Measurements from ENCODE around the gene NPHP4. TPM values are rescaled to one million over a fixed set of nuclear protein-coding genes. Genes with fewer than 3 reads are reported as not detected.

The NPHP4 gene
- total RNA-seq, 1 experiment from 2014 or later: 18.8 TPM

DNA sequence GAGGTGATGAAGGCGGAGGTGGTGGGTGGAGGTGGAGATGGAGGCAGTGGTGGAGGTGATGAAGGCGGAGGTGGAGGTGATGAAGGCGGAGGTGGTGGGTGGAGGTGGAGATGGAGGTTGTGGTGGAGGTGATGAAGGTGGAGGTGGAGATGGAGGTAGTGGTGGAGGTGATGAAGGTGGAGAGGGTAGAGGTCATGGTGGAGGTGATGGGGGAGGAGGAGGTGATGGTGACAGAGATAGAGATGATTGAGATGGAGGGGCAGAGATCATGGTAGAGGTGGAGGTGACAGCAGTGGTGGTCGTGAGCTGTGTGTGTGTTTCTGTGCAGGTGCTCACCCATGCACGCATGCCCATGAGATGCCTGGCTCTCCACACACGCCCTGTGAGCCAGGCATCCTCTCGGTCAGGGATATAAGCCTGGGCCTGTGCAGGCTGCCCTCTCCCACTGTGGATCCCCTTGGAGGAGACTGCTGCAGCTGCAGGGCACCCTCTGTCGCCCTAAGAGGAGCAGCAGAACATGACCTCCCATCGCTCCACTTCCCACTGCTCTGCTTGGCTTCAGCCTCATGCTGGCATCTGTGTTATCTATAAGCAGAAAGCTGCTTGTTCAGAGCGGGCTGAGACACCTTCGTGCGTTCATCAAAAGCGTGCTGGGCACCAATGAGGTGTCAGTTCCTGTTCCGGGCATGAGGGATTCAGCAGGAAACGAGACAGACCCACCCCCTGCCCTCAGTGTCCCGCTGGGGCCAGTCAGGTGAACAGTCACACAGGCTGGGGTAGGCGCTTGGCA, 20.5 kb upstream of the NPHP4 start:
- Histone ChIP-seq H3K4me3 (ENCODE audit: low read length) (no peak overlapping the region), H3K27ac (ENCODE audit: low read length) (no peak overlapping the region), H4K20me1 (ENCODE audit: low read length) (no peaks in the 10 kb centered on the region), H3K9me3 (ENCODE audit: low read length) (no peaks in the 10 kb centered on the region), H3K9ac (ENCODE audit: low read length) (no peak overlapping the region), H3K4me1 (ENCODE audit: insufficient read depth, low read length) (peaks cover 3% of the 10 kb centered on the region), H3K9me2 (replicated peaks; ENCODE audit: low read length) (no peaks in the 10 kb centered on the region), H3K27me3 (ENCODE audit: low read length) (no peaks in the 10 kb centered on the region), H3K4me2 (ENCODE audit: low read length) (no peak overlapping the region), H3K79me2 (ENCODE audit: low read length) (no peaks in the 10 kb centered on the region), H2AFZ (ENCODE audit: low read length) (no peak overlapping the region), H3K36me3 (ENCODE audit: low read depth, low read length) (no peaks in the 10 kb centered on the region), H3F3A (ENCODE audit: low read length, unreplicated experiment) (no peaks in the 10 kb centered on the region)
- ATAC-seq: no peak
- TF ChIP-seq EZH2 (IDR thresholded peaks at IDR 0.05; ENCODE audit: low read length, unreplicated experiment) (no peak), EZH2phosphoT487 (IDR thresholded peaks at IDR 0.05; ENCODE audit: borderline replicate concordance, low read length) (no peak)
- TF ChIP-seq, protein P1, sequence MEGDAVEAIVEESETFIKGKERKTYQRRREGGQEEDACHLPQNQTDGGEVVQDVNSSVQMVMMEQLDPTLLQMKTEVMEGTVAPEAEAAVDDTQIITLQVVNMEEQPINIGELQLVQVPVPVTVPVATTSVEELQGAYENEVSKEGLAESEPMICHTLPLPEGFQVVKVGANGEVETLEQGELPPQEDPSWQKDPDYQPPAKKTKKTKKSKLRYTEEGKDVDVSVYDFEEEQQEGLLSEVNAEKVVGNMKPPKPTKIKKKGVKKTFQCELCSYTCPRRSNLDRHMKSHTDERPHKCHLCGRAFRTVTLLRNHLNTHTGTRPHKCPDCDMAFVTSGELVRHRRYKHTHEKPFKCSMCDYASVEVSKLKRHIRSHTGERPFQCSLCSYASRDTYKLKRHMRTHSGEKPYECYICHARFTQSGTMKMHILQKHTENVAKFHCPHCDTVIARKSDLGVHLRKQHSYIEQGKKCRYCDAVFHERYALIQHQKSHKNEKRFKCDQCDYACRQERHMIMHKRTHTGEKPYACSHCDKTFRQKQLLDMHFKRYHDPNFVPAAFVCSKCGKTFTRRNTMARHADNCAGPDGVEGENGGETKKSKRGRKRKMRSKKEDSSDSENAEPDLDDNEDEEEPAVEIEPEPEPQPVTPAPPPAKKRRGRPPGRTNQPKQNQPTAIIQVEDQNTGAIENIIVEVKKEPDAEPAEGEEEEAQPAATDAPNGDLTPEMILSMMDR (conservative IDR thresholded peaks at IDR 0.05; ENCODE audit: low read depth, low read length): no peak
- no TSS peak for BruUV-seq (replicated peaks)
- intact Hi-C loops (cut with micrococcal nuclease): no loop called here
- DNase-seq: no peak
- ChIA-PET POLR2A (ENCODE audit: unreplicated experiment) (no interaction called here), CTCF (no interaction called here)

DNA sequence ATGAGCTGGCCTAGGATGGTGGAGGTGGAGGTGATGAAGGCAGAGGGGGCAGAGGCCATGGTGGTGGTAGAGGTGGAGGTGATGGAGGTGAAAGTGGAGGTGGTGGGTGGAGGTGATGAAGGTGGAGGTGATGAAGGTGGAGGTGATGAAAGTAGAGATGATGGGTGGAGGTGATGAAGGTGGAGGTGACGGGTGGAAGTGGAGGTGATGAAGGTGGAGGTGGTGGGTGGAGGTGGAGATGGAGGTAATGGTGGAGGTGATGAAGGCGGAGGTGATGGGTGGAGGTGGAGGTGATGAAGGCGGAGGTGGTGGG, 19.7 kb upstream of the NPHP4 start:
- Histone ChIP-seq H3K9me3 (ENCODE audit: low read length) (no peaks in the 10 kb centered on the region), H3K4me3 (ENCODE audit: low read length) (no peak overlapping the region), H3K36me3 (ENCODE audit: low read depth, low read length) (no peaks in the 10 kb centered on the region), H3K9me2 (replicated peaks; ENCODE audit: low read length) (no peaks in the 10 kb centered on the region), H3K27ac (ENCODE audit: low read length) (no peak overlapping the region), H3K79me2 (ENCODE audit: low read length) (no peaks in the 10 kb centered on the region), H3K4me2 (ENCODE audit: low read length) (no peak overlapping the region), H4K20me1 (ENCODE audit: low read length) (no peaks in the 10 kb centered on the region), H3K4me1 (ENCODE audit: insufficient read depth, low read length) (peaks cover 3% of the 10 kb centered on the region), H2AFZ (ENCODE audit: low read length) (no peak overlapping the region), H3K27me3 (ENCODE audit: low read length) (no peaks in the 10 kb centered on the region), H3F3A (ENCODE audit: low read length, unreplicated experiment) (no peaks in the 10 kb centered on the region), H3K9ac (ENCODE audit: low read length) (no peak overlapping the region)
- no TSS peak for BruUV-seq (replicated peaks)
- CTCF ChIA-PET: no interaction called here
- no peak for DNase-seq
- intact Hi-C loops (cut with micrococcal nuclease): no loop called here
- POLR2A ChIA-PET (ENCODE audit: unreplicated experiment): no interaction called here
- ATAC-seq: no peak
- TF ChIP-seq, protein P1 (conservative IDR thresholded peaks at IDR 0.05; ENCODE audit: low read depth, low read length): no peak
- no peak for TF ChIP-seq EZH2phosphoT487 (IDR thresholded peaks at IDR 0.05; ENCODE audit: borderline replicate concordance, low read length)
- no peak for TF ChIP-seq EZH2 (IDR thresholded peaks at IDR 0.05; ENCODE audit: low read length, unreplicated experiment)

DNA sequence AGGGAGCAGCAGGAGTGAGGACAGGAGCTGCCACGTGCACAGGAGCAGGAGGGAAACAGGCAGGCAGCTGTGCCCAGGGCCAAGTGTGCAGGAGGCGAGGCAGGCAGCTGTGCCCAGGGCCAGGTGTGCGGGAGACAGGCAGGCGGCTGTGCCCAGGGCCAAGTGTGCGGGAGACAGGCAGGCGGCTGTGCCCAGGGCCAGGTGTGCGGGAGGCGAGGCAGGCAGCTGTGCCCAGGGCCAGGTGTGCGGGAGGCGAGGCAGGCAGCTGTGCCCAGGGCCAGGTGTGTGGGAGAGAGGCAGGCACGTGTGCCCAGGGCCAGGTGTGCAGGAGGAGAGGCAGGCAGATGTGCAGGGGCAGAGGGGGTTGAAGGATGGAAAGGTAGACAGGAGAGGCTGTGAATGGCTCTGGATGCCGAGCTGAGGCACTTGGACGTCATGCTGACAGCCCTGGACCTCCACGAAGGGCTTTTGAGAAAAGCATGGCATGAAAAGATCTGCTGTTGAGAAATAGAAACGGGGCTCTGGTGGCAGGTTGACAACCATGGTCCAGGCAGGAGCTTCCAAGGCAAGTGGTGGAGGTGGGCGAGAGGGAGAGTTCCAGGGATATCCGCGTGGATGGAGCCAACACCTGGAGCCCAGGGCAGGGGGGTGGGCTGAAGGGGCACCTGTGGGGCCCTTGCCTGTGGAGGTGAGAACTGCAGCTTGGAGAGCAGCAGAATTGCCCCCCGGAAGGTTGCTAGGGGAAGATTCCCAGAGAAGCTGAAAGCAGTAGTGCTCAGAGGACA, 19.1 kb upstream of the NPHP4 start:
- intact Hi-C loops (cut with micrococcal nuclease): no loop called here
- TF ChIP-seq, protein P1 (conservative IDR thresholded peaks at IDR 0.05; ENCODE audit: low read depth, low read length): no peak
- TF ChIP-seq EZH2 (IDR thresholded peaks at IDR 0.05; ENCODE audit: low read length, unreplicated experiment) (no peak), EZH2phosphoT487 (IDR thresholded peaks at IDR 0.05; ENCODE audit: borderline replicate concordance, low read length) (no peak)
- POLR2A ChIA-PET (ENCODE audit: unreplicated experiment): no interaction called here
- no peak overlapping the region for H3K4me2 ChIP-seq (ENCODE audit: low read length)
- no peak overlapping the region for H2AFZ ChIP-seq (ENCODE audit: low read length)
- no peak overlapping the region for H3K27ac ChIP-seq (ENCODE audit: low read length)
- H3F3A ChIP-seq (ENCODE audit: low read length, unreplicated experiment): no peaks in the 10 kb centered on the region
- H3K9me3 ChIP-seq (ENCODE audit: low read length): no peaks in the 10 kb centered on the region
- no peaks in the 10 kb centered on the region for H3K27me3 ChIP-seq (ENCODE audit: low read length)
- H3K4me1 ChIP-seq (ENCODE audit: insufficient read depth, low read length): peaks cover 3% of the 10 kb centered on the region
- no peaks in the 10 kb centered on the region for H4K20me1 ChIP-seq (ENCODE audit: low read length)
- BruUV-seq (replicated peaks): no TSS peak
- H3K9ac ChIP-seq (ENCODE audit: low read length): no peak overlapping the region
- H3K36me3 ChIP-seq (ENCODE audit: low read depth, low read length): no peaks in the 10 kb centered on the region
- H3K79me2 ChIP-seq (ENCODE audit: low read length): no peaks in the 10 kb centered on the region
- CTCF ChIA-PET: no interaction called here
- H3K9me2 ChIP-seq (replicated peaks; ENCODE audit: low read length): no peaks in the 10 kb centered on the region
- DNase-seq (no peak), ATAC-seq (no peak)
- H3K4me3 ChIP-seq (ENCODE audit: low read length): no peak overlapping the region
